AG08396 (cell line): ENCODE data around the gene LINC00305.

ENCODE experiments used
- DNase-seq: peaks from one replicate; pipeline ENCODE4 v3.0.0; 2012; ENCODE audit warnings: low spot score, mixed read lengths

LINC00305 gene

GRCh38 chr18:64115881-64116280, 33.0 kb downstream of the LINC00305 start:
- no peak for DNase-seq

- no peak for DNase-seq
These were observed 36.9 kb downstream of the LINC00305 start for GRCh38 chr18:64111950-64112349.

- DNase-seq = no peak
These were observed 38.0 kb downstream of the LINC00305 start for GRCh38 chr18:64110692-64111480.

GRCh38 chr18:64103986-64104385, 44.9 kb downstream of the LINC00305 start:
- no peak for DNase-seq

- DNase-seq = no peak
These were observed 48.6 kb downstream of the LINC00305 start for GRCh38 chr18:64100116-64100922.

- no peak for DNase-seq
These were observed 49.6 kb downstream of the LINC00305 start for GRCh38 chr18:64099244-64099643.

GRCh38 chr18:64097497-64097896, 51.4 kb downstream of the LINC00305 start:
- no peak for DNase-seq

- DNase-seq = no peak
These were observed 53.8 kb downstream of the LINC00305 start for GRCh38 chr18:64095056-64095455.

GRCh38 chr18:64094210-64094609, 54.7 kb downstream of the LINC00305 start:
- DNase-seq = no peak

- no peak for DNase-seq
These were observed 57.4 kb downstream of the LINC00305 start for GRCh38 chr18:64091526-64091925.

- no peak for DNase-seq
These were observed 58.0 kb downstream of the LINC00305 start for GRCh38 chr18:64090876-64091275.

- DNase-seq = no peak
These were observed 65.0 kb downstream of the LINC00305 start for GRCh38 chr18:64083916-64084315.

- no peak for DNase-seq
These were observed 66.4 kb downstream of the LINC00305 start for GRCh38 chr18:64082513-64082912.

- no peak for DNase-seq
These were observed 66.8 kb downstream of the LINC00305 start for GRCh38 chr18:64082054-64082453.

GRCh38 chr18:64073971-64074370, 74.9 kb downstream of the LINC00305 start:
- no peak for DNase-seq

GRCh38 chr18:64055019-64055418, 93.9 kb downstream of the LINC00305 start:
- no peak for DNase-seq

GRCh38 chr18:64053246-64053645, 95.6 kb downstream of the LINC00305 start:
- no peak for DNase-seq

- no peak for DNase-seq
These were observed 96.1 kb downstream of the LINC00305 start for GRCh38 chr18:64052772-64053171.

GRCh38 chr18:64044616-64045015, 104.3 kb downstream of the LINC00305 start:
- no peak for DNase-seq

- DNase-seq = no peak
These were observed 106.0 kb downstream of the LINC00305 start for GRCh38 chr18:64042728-64043358.

GRCh38 chr18:64037812-64038414, 111.0 kb downstream of the LINC00305 start:
- peak; percentile 32 for DNase-seq

- no peak for DNase-seq
These were observed 116.6 kb downstream of the LINC00305 start for GRCh38 chr18:64032312-64032711.
